ENCODE data around the gene PFDN6.

DNA sequence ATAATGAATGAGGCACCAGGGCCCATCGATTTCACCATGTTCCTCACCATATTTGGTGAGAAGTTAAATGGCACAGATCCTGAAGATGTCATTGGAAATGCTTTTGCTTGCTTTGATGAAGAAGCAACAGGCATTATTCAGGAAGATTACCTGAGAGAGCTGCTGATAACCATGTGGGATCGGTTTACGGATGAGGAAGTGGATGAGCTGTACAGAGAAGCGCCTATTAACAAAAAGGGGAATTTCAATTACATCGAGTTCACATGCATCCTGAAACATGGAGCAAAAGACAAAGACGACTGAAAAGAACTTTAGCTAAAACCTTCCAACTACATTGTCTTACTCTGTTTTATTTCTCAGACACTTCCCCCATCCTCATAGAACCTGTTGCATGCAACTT lies 49.8 kb downstream of the PFDN6 start:
- TF ChIP-seq ZNF274 (IDR thresholded peaks at IDR 0.05; ENCODE audit: low read depth, low read length), result no peak
- no peak for TF ChIP-seq SUZ12 (IDR thresholded peaks at IDR 0.05; ENCODE audit: extremely low read depth, insufficient read depth, insufficient read length)
- TF ChIP-seq YY1 (IDR thresholded peaks at IDR 0.05; ENCODE audit: insufficient read depth, insufficient read length), result no peak
